SK-N-DZ (cell line): ENCODE results near the gene KCNQ1.

Source experiments
- DNase-seq: peaks from one replicate; pipeline ENCODE4 v3.0.0-alpha.2; 2015; ENCODE audit warnings: low spot score

KCNQ1 gene

DNA sequence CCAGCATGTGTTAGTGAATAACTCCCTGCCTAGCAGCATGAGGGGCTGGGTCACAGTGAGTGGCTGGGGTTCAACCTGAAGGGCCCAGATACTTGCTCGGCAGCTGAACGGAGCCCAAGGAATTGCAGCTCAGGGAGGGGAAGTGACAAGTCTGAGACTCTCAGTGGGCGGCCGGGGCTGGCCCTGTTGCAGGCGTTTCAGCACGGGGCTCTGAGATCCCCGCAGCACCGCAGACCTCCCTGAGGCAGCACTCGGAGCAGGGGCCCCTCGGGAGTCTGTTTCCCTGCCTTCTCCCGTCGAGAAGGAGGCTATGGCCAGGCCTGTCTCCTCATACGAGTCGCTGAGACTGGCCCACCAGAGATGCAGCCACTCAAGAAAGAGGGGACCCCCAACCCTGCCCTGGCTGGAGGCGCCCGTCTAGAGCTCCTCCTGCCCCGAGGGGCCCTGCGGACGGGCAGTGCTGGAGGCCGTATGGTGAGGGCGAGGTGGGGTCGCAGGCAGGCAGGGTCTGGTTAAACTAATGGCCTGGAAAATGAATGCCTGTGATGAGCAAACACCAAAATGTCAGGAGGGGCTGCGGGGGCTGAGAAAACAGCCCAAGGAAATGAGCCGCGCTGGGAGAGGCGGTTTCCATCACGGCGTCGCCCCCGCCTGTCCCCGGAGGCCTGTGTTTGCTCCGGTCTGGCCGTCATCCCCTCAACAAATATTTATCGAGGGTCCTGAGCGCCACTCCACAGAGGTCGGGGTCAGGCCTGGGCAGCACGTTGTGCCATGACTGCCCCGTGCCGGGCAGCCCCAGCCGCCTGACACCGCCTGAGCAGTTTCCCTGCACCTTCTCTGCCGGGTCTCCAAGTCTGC lies 35.0 kb upstream of the KCNQ1 start:
- peak; percentile 60 for DNase-seq

DNA sequence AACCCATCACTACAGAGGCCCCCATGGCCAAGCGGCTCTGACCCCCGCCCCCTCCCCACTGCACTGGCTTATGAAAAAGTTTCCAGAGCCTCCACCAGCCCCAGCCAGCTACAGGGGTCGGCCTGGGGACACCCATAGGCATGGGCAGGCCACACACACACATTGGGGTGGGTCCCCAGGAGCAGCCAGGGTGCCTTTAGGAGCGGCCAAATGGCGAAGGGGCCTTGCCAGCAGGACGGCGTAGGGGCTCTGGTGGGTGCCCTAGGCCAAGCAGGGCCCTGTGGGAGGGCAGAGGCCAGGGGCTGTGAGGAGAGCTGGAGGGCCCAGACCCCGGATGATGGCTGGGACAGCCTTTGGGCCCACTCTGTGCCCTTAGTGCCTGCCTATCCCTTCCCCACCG lies 34.2 kb upstream of the KCNQ1 start:
- no peak for DNase-seq

DNA sequence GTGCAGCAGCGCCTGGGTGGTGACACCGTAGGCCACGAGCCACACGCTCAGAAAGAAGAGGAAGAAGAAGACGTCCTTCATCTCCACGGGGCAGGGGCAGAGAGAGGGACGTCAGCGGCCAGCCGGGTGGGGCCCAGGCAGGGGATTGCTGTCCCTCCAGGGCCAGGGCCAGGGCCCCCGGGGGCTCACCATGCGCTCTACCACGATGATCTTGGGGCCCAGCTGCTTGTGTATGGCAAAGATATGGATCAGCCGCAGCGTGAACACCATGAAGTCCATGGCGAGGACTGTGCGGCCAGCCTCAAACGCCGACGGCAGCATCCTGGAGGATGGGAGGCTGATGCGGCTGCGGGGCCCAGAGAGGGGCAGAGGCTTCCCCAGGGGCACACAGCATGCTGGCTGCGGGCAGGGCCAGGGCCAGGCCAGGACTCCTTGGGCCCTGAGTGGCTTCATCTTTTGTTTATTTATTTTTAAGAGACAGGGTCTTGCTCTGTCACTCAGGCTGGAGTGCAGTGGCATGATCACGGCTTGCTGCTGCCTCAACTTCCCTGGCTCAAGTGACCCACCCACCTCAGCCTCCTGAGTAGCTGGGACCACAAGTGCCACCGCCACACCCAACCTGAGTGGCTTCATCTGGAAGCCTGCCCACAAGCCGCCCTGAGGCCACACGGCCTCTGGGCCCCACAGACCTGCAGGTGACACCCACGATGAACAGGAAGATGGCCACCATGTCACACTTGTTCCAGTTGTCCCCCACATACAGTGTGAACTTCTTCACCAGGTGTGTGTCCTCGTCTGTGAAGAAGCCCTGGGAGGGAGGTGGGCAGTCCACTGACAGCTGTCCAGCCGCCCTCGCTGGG lies 33.1 kb upstream of the KCNQ1 start:
- no peak for DNase-seq

DNA sequence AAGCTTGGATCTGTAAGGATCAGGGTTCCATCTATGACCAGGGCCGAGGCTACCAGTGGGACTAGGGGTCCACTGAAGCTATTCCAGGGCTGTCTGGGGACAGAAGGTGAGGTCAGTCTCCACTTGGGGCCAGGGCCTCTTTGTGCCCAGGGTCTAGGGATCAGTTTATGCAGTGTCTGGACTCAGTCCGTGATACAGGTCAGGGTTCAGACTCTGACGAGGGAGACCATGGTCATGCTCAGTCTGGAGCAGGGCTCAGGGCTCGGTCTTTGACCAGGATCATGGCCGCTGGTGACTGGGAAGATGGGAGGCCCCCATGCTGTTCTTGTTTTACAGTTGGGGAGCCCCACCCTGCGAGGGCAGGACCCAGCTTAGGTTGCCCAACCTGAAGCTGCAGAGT lies 32.5 kb upstream of the KCNQ1 start:
- DNase-seq: no peak

DNA sequence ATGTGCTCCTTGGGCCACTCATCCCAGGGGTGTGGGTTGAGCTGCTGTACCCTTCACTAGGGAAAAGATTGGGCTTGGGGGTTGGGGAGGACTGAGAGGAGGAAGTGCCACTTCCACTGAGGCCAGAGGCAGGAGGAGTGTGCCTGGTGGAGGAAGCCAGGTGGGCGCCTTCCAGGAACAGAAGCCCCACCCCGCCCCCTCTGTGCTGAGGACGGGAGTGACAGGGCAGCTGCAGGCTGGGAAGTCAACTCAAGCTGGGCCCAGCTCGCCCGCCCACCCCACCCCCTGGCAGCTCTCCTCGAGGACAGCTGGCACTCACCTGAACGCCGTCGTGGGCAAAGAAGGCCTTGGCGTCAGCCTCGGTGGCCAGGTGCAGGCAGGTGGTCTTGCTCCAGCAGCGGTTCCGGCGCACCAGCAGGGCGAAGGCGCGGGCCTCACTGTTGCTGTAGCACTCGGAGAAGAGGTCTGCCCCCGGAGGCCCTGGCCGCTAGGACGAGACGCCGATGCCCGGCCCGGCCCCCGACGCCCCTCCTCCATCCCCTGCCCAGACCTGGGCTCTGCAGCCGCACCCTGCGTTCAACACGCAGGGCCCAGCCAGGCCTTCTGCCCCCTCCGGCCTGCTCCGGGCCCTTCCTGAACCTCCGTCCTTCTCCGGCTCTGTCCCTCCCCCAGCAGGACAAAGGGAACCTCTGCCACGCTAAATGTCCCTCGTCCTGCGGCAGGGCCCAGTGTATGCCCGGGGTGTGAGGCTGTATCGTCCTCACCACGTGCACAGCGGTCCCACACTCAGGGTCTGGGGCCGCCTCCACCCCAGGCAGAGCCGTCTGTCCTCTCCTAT lies 30.8 kb upstream of the KCNQ1 start:
- no peak for DNase-seq

DNA sequence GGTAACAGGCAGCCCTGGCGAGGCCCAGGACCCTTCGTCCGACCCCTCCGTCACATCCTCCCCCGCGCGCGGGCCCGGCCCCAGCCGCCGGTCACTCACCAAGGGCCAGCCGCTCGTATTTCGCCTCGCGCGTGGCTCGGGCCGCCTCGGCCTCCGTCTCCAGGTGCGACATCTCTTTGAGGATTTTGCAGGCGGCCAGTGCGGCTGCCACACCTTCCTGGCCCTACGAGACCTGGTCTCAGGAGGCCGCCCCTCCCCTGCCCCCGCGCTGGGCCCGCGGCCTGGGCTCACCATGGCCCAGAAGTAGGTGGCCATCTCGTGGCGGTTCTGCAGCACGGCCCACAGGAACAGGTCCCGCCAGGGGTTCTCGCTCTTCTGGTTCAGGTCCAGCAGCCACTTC lies 30.2 kb upstream of the KCNQ1 start:
- DNase-seq: no peak

DNA sequence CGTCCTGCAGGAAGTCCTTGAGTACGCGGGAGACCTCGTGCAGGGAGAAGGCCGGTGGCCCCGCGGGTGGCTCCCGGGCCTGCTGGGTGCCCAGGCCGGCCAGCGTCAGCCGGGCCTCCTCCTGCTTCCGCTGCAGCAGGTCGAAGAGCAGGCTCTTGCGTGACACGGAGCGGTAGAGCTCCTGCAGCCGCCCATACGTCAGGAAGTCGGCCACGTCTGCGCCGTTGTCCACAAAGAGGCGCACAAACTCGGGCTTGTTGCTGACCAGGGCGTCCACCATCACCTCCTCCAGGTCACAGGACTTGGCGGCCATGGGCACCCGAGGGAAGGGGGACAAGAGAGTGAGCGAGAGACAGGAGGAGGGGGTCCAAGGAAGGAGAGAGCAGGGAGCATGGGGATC lies 29.6 kb upstream of the KCNQ1 start:
- DNase-seq: no peak

DNA sequence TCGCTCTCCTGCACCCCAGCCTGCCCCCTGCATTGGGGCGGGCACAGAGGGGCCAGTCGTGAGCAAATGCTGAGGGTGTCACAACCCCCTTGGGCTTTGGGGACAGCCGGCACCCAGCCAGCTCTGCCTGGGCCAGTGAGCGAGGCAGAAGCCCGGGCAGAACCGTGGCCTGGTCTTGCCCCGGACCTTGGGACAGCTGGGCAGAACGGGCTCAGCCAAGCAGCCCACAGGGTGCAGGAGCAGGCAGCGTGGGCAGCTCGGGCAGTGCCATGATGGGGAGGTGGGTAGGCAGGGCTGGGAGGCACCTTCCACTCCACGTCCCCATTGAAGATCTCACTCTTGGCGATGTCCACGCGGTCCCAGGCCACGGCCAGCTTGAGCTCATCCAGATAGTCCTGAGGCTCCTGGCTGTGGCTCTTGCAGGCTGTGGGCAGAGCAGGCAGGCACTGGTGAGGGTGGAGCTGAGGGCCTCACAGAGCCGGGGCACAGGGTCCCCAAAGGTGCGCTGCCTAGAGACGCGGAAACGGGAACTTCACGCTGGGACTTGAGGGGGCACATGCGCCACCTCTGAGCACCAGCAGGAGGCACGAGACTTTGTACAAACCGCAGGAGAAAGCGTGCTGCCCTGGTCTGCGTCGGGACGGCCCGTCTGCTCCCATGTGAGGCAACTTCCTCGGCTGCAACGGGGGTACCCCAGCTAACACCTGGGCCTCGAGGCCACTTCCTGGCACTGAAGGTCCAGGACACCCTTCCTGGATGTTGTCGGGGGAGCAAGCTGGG lies 29.0 kb upstream of the KCNQ1 start:
- DNase-seq: no peak

DNA sequence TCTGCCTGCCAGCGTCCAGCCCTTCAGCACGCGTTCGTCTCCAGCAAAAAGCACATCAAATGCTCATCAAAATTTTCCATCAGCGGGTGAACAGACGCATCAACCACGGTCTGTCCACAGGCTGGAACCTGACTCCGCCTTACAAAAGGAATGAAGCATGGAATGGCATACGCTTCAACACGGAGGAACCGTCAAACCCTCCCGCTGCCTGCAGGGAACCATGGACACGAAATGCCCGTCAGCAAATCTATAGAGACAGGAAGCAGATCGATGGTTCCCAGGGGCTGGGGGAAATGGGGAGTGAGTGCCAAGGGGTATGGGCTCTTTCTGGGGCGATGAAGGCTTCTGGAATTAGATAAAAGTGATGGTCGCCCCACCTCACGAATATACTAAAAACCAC lies 28.0 kb upstream of the KCNQ1 start:
- DNase-seq: no peak

DNA sequence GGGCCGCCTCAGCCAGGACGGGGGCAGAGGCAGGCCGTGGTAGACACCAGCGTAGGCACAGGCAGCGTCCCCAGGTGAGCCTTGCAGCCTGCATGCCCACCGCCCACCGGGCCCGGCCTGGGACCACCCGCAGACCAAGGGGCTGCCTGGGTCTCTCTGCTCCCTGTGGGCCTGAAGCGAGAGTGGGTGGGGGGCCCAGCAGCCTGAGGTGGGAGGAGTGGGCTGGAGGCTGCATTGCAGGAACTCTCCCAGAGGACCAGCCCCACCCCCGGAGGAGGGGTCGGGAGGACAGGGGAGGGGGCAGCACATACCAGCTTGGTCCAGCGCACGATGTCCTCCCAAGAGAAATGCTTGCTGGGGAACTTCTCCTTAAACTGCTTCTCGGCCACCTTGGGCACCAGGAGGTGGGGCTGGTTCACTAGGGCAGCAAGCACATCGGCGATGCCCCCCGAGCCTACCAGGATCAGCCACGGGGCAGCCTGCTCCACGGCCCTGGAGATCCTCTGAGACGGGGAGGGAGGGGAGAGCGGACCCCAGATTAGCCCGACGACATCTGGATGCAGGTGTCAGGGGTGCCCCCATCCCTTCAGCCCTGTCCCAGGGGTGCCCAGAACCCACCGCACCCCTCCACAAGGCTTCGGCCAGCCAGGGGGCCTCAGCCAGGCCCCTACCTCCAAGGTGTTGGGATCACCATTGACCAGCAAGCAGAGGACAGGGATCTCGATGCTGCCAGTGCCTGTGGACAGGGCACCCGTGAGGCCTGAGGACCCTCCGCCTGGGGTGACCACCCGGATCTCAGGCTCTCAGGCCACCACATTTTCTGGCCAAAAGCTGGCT lies 26.7 kb upstream of the KCNQ1 start:
- DNase-seq: no peak

DNA sequence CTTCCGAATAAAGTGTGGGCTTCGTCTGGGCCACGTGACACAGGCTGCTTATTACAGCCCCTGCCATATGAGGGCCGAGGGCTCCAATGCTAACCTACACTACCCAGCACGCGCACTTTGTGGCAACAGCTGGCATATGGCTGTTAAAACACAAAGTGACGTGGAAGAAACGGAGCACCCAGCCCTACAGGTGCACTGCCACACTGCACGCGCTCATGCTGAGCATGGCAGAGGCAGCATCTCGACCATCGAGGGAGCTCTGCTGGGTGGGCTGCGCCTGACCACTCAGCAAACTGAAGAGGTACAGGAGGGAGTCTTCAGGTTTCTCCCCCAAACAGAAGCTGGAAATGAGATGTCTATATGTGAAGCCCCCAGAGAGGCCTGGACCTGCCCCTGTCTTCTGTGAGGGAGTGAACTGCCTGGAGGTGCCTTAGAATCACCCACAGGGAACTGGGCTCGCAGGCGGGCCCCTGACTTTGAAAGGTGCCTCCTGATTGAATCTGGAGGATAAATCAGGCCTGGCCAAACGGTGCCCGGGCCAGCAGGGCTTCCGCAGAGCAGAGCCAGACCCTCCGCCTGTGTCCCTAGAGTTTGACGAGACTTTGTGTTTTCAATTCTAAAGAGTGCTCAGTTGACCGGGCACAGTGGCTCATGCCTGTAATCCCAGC lies 26.0 kb upstream of the KCNQ1 start:
- DNase-seq: no peak

DNA sequence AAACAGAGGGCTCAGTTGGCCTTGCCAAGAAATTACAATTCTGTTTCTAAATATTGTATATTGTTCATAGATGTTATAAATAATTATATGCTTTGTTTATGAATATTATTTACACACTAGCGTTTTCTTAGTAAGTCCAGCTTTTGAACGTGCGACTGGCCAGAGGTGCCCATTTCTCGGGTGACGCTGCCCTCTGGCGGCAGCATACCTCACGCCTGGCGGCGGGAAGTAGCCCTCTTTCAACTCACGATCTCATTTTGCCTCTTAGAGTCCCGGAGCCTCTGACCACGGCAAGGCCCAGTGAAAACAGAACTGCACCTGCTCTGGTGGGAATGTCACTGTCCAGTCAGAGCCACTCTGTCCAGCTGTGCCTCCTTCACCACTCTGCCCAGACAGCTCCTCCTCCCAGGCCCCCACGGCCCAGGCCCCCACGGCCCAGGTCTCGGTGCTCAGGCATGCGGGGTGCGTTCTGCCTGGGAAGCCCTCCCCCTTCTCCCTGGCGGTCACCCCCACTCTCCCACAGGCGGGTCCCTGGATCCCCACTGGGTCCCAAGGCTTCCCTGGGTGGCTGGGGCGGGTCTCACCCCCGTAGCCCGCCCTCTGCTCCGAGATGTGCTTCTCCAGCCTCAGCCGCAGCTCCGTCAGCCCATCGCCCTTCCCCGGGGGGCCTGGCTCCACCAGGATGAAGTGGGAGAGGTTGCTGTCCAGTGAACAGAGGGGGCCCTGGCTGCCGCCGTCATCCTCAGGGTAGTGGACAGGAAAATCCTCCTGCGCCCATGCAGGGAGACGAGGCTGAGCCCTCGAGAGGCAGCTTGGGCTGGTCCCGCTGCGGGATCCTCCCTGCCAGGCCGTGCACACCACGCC lies 24.9 kb upstream of the KCNQ1 start:
- peak; percentile 85 for DNase-seq

DNA sequence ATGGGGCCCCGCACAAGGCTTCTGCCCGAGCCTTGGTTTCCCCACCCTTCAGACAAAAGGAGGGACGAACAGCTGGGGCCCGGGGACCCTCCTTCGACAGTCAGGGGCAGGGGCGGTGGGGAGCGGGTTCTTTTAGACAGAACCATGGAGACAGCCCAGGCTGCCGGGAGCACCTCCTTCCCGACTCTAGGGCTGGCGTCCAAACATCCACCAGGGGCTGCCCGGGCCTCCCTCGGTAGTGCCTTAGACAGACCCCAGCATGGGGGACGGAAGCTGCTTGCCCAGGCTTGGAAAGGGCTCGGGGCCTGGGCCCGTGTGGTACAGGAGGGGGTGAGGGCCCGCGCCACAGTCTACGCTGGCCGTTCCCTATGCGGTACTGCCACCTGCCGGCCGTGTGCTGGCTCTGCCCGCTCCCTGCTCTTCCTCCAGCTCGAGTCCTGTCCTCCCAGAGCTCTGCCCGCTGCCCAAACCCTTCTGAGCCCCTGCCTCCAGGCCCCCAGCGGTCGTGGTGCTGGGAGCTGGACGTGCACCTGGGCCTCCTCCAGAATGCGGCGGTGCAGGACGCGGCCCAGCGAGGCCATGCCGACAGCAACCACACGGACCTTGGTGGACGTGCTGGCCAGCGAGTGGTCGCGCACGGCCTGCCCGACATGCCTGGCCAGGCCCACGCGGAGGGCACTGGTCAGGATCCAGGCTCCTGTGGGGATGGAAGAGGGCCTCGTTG lies 24.1 kb upstream of the KCNQ1 start:
- DNase-seq: peak; percentile 81

DNA sequence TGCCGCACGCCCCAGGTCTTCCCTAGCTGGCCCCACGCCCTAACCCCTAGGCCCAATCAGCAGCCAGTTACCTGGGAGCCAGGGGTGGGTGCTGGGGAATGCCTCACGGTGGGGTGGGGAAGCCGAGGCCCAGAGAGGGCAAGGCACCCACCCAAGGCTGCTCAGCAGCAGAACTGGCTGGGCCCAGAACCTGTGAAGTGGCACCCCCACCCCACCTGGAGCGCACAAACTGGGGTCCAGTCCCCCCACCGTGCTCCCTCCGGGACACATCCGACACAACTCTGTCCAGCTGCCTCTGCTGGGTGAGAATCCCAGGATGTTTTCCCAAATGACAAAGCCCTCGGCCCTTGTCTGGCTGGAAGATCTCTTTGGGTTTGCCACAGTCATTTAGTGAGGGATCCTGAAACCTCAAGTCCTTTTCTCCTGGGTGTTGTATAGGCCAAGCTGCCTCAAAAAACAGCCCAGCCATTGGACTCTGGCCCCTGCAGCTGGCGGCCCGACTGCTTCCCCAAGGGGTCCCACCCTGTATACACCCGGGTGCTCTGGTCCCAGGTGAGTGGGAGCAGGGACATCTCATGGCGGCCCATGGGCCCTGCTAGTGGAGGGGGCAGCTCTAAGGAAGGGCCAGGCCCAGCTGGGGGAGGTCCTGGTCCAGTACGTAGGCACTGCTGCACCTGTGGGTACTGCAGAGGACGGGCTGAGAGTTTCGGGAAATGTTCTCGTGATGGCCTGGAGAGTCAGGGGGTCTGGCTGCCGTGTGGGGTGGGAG lies 23.4 kb upstream of the KCNQ1 start:
- DNase-seq: no peak

DNA sequence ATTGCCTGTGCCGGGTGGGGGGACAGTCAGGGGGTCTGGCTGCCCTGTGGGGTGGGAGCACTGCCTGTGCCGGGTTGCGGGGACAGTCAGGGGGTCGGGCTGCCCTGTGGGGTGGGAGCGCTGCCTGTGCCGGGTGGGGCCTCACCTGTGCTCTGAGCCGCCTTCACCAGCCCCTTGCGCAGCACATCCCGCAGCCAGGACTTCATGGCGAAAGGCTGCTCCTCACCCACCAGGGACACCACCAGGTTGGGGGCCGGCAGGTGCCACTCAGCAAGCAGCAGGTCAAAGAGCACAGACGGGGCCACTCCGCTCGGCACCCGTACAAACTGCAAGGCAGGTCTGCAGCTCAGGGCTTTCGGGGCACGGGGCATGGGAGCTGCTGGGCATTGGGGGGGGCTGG lies 22.8 kb upstream of the KCNQ1 start:
- DNase-seq: no peak

DNA sequence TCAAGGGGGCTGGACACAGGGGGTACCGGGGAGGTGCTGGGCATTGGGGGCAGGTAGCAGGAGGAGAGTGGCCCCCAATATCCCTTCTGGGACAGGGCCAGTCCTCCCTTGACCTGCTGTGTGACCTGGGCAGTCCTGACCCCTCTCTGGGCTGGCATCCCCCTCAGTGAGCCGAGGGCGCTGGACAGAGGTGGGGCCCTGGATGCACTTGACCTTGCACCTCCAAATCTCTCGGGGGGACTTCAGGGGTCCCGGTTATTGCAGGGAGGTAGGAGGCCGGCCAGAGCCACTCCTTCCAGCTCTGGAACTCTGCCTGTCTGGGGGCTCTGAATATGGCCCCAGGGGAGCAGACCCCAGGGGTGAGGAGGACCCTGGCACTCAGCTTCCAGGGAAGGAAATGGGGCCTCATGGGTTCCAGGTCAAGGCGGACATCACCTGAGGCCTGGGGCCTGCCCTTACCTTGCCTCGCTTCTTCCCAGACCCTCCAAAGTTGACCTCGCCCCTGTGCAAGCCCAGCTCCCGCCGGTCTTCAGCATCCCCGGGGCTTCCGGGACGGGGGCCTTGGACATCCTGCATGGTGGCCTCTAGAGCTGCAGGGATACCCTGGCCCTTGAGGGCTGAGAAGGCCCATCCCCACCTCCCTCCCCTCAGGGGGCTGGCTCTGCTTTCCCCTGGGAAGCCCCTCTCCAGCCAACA lies 22.2 kb upstream of the KCNQ1 start:
- no peak for DNase-seq
